ENCODE results near the gene SULT2A1. TPM values are rescaled to one million over a fixed set of nuclear protein-coding genes. Genes with fewer than 3 reads are reported as not detected.

SULT2A1 gene
- total RNA-seq, 1 donor from 2014 or later: 347 TPM

Other genes starting within 250 kb of the SULT2A1 start
- gene EHD2, start 172.9 kb downstream of the SULT2A1 start, total RNA-seq: 6.3 TPM
- gene NOP53, start 140.8 kb downstream of the SULT2A1 start, total RNA-seq: 80.3 TPM
- 62.9 TPM for gene SELENOW, start 107.6 kb downstream of the SULT2A1 start, total RNA-seq
- not detected for gene TPRX1, start 81.8 kb downstream of the SULT2A1 start, total RNA-seq
- not detected for gene CRX, start 64.4 kb downstream of the SULT2A1 start, total RNA-seq
- not detected for gene TPRX2, start 27.1 kb downstream of the SULT2A1 start, total RNA-seq
- not detected for gene BSPH1, start 105.9 kb upstream of the SULT2A1 start, total RNA-seq
- not detected for gene ELSPBP1, start 108.3 kb upstream of the SULT2A1 start, total RNA-seq
- gene CABP5, start 157.8 kb upstream of the SULT2A1 start, total RNA-seq: not detected
- gene PLA2G4C, start 224.5 kb upstream of the SULT2A1 start, total RNA-seq: 4.5 TPM